ENCODE results near the gene CDKL5.

Gene CDKL5

DNA sequence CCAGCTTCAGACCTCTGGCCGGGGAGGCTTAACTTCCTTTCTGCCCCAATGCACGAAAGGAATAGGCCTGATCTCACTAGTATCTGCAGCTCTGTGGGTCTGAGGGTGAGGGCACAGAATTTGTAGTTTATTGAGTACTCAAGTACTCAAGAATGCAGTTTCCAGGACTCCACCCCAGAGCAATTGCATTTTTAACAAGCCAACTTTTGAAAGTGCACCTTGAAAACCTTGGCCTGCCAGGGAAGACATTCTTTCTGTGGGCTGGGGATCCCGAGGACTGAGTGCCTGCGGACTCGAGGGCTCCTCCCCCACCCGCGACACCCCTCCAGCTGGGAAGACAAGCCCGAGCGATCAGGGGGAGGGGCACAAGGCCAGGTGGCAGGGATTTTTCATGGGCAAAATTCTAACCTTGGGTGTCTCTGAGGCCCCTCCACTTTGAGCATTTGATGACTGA is 224.1 kb downstream of the CDKL5 start:
- no peaks in the 10 kb centered on the region for H3K9me3 ChIP-seq (ENCODE audit: low read length)
- no peak overlapping the region for H3K27ac ChIP-seq (ENCODE audit: low read depth, low read length)
- no peak overlapping the region for H3K9ac ChIP-seq (ENCODE audit: low read length)
- H3K36me3 ChIP-seq (ENCODE audit: insufficient read depth, low read length): no peaks in the 10 kb centered on the region
- H3K27me3 ChIP-seq (ENCODE audit: control insufficient read depth in 1 of 2, insufficient read depth in 2 of 2, low read length in 2 of 2): no peaks in the 10 kb centered on the region
- H3K4me3 ChIP-seq (ENCODE audit: low read depth in 1 of 2, low read length in 2 of 2): no peak overlapping the region
- H3K4me1 ChIP-seq (ENCODE audit: insufficient read depth, low read length): no peaks in the 10 kb centered on the region

DNA sequence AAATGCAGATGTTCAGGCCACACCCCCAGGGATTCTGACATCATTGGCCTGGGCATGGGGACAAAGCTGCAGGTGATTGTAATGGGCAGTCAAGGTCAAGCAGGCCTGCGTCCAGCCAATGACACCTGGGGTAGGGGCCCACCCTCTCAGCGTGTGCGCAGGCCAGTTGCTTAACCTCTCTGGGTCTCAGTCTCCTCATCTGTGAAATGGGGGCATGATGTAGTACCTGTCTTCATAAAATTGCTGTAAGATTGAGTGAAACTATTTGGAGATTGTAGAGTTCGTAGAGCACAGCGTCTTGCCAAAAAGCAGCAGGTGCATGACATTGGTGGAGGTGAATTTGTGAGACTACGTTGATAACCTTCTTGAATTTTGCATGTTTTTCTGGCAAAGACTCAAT is 225.3 kb downstream of the CDKL5 start:
- H3K4me1 ChIP-seq (ENCODE audit: insufficient read depth, low read length): no peaks in the 10 kb centered on the region
- H3K27ac ChIP-seq (ENCODE audit: low read depth, low read length): no peak overlapping the region
- no peaks in the 10 kb centered on the region for H3K27me3 ChIP-seq (ENCODE audit: control insufficient read depth in 1 of 2, insufficient read depth in 2 of 2, low read length in 2 of 2)
- H3K9ac ChIP-seq (ENCODE audit: low read length): no peak overlapping the region
- no peak overlapping the region for H3K4me3 ChIP-seq (ENCODE audit: low read depth in 1 of 2, low read length in 2 of 2)
- H3K36me3 ChIP-seq (ENCODE audit: insufficient read depth, low read length): no peaks in the 10 kb centered on the region
- no peaks in the 10 kb centered on the region for H3K9me3 ChIP-seq (ENCODE audit: low read length)

GRCh38 chrX:18652636-18653035 is 227.2 kb downstream of the CDKL5 start:
- Histone ChIP-seq H3K27ac (ENCODE audit: low read depth, low read length) (no peak overlapping the region), H3K4me3 (ENCODE audit: low read depth in 1 of 2, low read length in 2 of 2) (no peak overlapping the region), H3K36me3 (ENCODE audit: insufficient read depth, low read length) (no peaks in the 10 kb centered on the region), H3K4me1 (ENCODE audit: insufficient read depth, low read length) (no peaks in the 10 kb centered on the region), H3K9me3 (ENCODE audit: low read length) (no peaks in the 10 kb centered on the region), H3K27me3 (ENCODE audit: control insufficient read depth in 1 of 2, insufficient read depth in 2 of 2, low read length in 2 of 2) (no peaks in the 10 kb centered on the region), H3K9ac (ENCODE audit: low read length) (no peak overlapping the region)

GRCh38 chrX:18654875-18655836 is 229.7 kb downstream of the CDKL5 start:
- Histone ChIP-seq H3K4me1 (ENCODE audit: insufficient read depth, low read length) (no peaks in the 10 kb centered on the region), H3K9ac (ENCODE audit: low read length) (no peak overlapping the region), H3K27me3 (ENCODE audit: control insufficient read depth in 1 of 2, insufficient read depth in 2 of 2, low read length in 2 of 2) (no peaks in the 10 kb centered on the region)

DNA sequence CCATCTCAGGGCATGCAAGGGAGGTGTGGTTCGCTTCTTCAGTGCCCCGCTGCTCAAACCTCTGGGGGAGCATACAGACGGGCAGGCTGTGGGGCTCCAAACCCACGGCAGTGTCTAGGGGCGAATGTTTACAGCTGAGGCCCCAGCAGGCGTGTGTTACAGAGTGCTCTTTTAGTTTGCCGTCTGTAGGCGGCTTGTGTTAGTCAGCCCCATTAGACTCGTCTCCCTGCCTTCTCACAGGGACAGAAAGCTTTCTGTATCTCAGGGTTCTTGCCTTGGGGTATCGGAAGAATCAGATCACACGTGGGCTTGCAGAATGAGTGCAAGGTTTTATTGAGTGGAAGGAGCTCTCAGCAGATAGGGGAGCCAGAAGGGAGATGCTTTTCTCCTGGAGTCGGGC is 235.9 kb downstream of the CDKL5 start:
- Histone ChIP-seq H3K4me3 (ENCODE audit: low read depth in 1 of 2, low read length in 2 of 2) (no peak overlapping the region), H3K27me3 (ENCODE audit: control insufficient read depth in 1 of 2, insufficient read depth in 2 of 2, low read length in 2 of 2) (no peaks in the 10 kb centered on the region), H3K4me1 (ENCODE audit: insufficient read depth, low read length) (no peaks in the 10 kb centered on the region), H3K9ac (ENCODE audit: low read length) (no peak overlapping the region), H3K27ac (ENCODE audit: low read depth, low read length) (no peak overlapping the region), H3K36me3 (ENCODE audit: insufficient read depth, low read length) (no peaks in the 10 kb centered on the region), H3K9me3 (ENCODE audit: low read length) (no peaks in the 10 kb centered on the region)

More at GRCh38 chrX:18654875-18655836, 229.7 kb downstream of the CDKL5 start:
- Histone ChIP-seq H3K4me3 (ENCODE audit: low read depth in 1 of 2, low read length in 2 of 2) (no peak overlapping the region), H3K9me3 (ENCODE audit: low read length) (no peaks in the 10 kb centered on the region), H3K27ac (ENCODE audit: low read depth, low read length) (no peak overlapping the region), H3K36me3 (ENCODE audit: insufficient read depth, low read length) (no peaks in the 10 kb centered on the region)

- Histone ChIP-seq H3K9me3 (ENCODE audit: low read length) (no peaks in the 10 kb centered on the region), H3K9ac (ENCODE audit: low read length) (no peak overlapping the region), H3K4me3 (ENCODE audit: low read depth in 1 of 2, low read length in 2 of 2) (no peak overlapping the region), H3K27ac (ENCODE audit: low read depth, low read length) (no peak overlapping the region), H3K4me1 (ENCODE audit: insufficient read depth, low read length) (no peaks in the 10 kb centered on the region), H3K27me3 (ENCODE audit: control insufficient read depth in 1 of 2, insufficient read depth in 2 of 2, low read length in 2 of 2) (no peaks in the 10 kb centered on the region), H3K36me3 (ENCODE audit: insufficient read depth, low read length) (no peaks in the 10 kb centered on the region)
These were observed 239.5 kb downstream of the CDKL5 start for GRCh38 chrX:18664947-18665346.

GRCh38 chrX:18666614-18667013 is 241.2 kb downstream of the CDKL5 start:
- Histone ChIP-seq H3K36me3 (ENCODE audit: insufficient read depth, low read length) (no peaks in the 10 kb centered on the region), H3K9me3 (ENCODE audit: low read length) (no peaks in the 10 kb centered on the region), H3K9ac (ENCODE audit: low read length) (no peak overlapping the region), H3K27me3 (ENCODE audit: control insufficient read depth in 1 of 2, insufficient read depth in 2 of 2, low read length in 2 of 2) (no peaks in the 10 kb centered on the region), H3K4me1 (ENCODE audit: insufficient read depth, low read length) (no peaks in the 10 kb centered on the region), H3K27ac (ENCODE audit: low read depth, low read length) (no peak overlapping the region), H3K4me3 (ENCODE audit: low read depth in 1 of 2, low read length in 2 of 2) (no peak overlapping the region)

- H3K9ac ChIP-seq (ENCODE audit: low read length): no peak overlapping the region
- H3K27ac ChIP-seq (ENCODE audit: low read depth, low read length): no peak overlapping the region
- no peaks in the 10 kb centered on the region for H3K9me3 ChIP-seq (ENCODE audit: low read length)
- H3K36me3 ChIP-seq (ENCODE audit: insufficient read depth, low read length): no peaks in the 10 kb centered on the region
- H3K4me1 ChIP-seq (ENCODE audit: insufficient read depth, low read length): no peaks in the 10 kb centered on the region
- H3K27me3 ChIP-seq (ENCODE audit: control insufficient read depth in 1 of 2, insufficient read depth in 2 of 2, low read length in 2 of 2): no peaks in the 10 kb centered on the region
- H3K4me3 ChIP-seq (ENCODE audit: low read depth in 1 of 2, low read length in 2 of 2): no peak overlapping the region
These were observed 242.8 kb downstream of the CDKL5 start for GRCh38 chrX:18668071-18668835.

DNA sequence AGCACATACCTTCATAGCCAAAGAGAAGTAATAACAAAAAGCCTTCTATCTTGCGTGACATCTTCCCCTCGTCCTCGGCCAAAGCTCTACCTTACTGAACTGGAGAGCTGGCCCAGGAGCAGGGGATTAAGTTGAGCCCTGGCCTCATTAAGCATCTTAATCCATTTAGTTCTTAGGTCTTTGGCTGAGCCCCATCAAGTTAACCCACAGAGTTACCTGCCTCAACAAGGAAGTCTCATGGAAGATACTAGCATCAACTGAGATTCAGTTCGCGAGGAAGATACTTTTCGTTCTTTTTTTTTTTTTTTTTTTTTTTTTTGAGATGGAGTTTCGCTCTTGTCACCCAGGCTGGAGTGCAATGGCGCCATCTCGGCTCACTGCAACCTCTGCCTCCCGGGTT is 246.6 kb downstream of the CDKL5 start, which contains the start of gene RS1:
Gene RS1 (minus strand): TSS at position 101 of the 400 bp plus-strand sequence. CDS start 40 bp downstream, at position 61.
- Histone ChIP-seq H3K36me3 (ENCODE audit: insufficient read depth, low read length) (no peaks in the 10 kb centered on the region), H3K9ac (ENCODE audit: low read length) (no peak within 1 kb of the TSS), H3K27ac (ENCODE audit: low read depth, low read length) (no peak within 1 kb of the TSS), H3K4me1 (ENCODE audit: insufficient read depth, low read length) (no peaks in the 10 kb centered on the region), H3K27me3 (ENCODE audit: control insufficient read depth in 1 of 2, insufficient read depth in 2 of 2, low read length in 2 of 2) (peaks cover 0 to 7% of the 10 kb centered on the region in 2 donors), H3K4me3 (ENCODE audit: low read depth in 1 of 2, low read length in 2 of 2) (no peak within 1 kb of the TSS), H3K9me3 (ENCODE audit: low read length) (no peaks in the 10 kb centered on the region)

DNA sequence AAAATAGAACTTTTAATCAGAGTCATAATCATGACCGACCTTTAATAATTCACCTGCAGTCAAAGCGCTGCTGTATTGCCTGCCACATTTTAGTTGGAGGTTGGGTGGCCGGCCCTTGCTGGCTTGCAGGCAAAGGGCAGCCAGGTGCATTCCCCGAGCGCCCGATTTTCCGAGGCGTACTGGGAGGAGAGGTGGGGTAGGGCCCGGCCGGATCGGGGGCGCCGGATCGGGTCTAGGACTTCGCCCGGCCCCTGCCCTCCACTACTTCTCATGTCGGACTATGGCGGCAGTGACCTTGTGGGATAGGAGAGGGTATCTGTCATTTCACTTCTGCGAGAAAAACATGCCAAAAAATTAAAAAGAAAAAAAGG is 249.0 kb downstream of the CDKL5 start:
- Histone ChIP-seq H3K9me3 (ENCODE audit: low read length) (no peaks in the 10 kb centered on the region), H3K27ac (ENCODE audit: low read depth, low read length) (no peak overlapping the region), H3K36me3 (ENCODE audit: insufficient read depth, low read length) (no peaks in the 10 kb centered on the region), H3K4me1 (ENCODE audit: insufficient read depth, low read length) (no peaks in the 10 kb centered on the region), H3K27me3 (ENCODE audit: control insufficient read depth in 1 of 2, insufficient read depth in 2 of 2, low read length in 2 of 2) (peaks cover 0 to 7% of the 10 kb centered on the region in 2 donors), H3K9ac (ENCODE audit: low read length) (no peak overlapping the region), H3K4me3 (ENCODE audit: low read depth in 1 of 2, low read length in 2 of 2) (peak overlapping the region; percentile 29 to 51)

Data from muscle layer of colon (tissue), 2 donors.